Stimulated activated CD4-positive, alpha-beta T cell treated with anti-CD3 and anti-CD28 coated beads, TNF-alpha, amount 100 ng/mL, for 4 hours (primary cell): ENCODE data around the gene ROGDI.

Source experiments
- DNase-seq, 3 experiments: peaks; one replicate each; pipeline ENCODE4 v3.0.0-alpha.2; 2020; ENCODE audit warnings: low read depth in 3 of 3

The ROGDI gene, protein sequence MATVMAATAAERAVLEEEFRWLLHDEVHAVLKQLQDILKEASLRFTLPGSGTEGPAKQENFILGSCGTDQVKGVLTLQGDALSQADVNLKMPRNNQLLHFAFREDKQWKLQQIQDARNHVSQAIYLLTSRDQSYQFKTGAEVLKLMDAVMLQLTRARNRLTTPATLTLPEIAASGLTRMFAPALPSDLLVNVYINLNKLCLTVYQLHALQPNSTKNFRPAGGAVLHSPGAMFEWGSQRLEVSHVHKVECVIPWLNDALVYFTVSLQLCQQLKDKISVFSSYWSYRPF

DNA sequence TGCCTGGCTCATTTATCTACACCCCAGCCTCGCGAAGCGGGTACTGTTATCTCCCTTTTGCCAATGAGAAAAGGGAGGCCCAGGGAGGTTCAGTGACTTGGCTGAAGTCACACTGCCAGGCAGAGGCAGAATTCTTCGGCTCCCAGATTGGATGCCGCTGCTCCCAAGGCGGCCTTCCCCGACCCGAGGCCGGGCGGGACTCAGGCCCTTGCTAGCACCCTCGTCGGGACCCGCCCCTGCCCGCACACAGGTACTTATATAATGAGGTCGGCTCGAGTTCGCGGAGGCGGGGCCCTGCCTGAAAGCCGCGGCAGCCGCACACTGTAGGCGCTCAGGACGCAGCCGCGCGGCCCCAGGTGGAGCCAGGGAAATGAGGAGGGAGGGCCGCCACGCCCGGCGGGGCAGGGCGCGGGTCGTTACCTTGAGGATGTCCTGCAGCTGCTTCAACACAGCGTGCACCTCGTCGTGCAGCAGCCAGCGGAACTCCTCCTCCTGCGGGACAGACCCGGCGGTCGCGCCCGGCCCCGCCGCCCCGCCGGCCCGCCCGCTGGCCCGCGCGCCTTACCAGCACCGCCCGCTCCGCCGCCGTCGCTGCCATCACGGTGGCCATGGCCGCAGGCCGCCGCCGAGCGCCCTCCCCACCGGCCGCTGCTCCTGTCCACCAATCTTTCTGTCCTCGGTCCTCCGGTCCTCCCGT, at the start of gene ROGDI:
Gene ROGDI (minus strand): TSS at position 672 of the 697 bp plus-strand sequence. CDS start 62 bp downstream, at position 610.
- DNase-seq = peak; percentile 49 to 65 (median 56)

- DNase-seq = no peak
Measured at GRCh38 chr16:4850211-4850610, 47.8 kb upstream of the ROGDI start.

- DNase-seq = peak; percentile 1 to 11 (median 4)
Measured at GRCh38 chr16:4847774-4848587, 45.5 kb upstream of the ROGDI start.

GRCh38 chr16:4846901-4847773, 44.7 kb upstream of the ROGDI start, which contains the start of the genes GLYR1 and UBN1:
GLYR1 (minus strand) TSS chr16:4847288; CDS start chr16:4847265, 23 bp downstream.
UBN1 (plus strand) TSS chr16:4847481; CDS start chr16:4852918, 5,437 bp downstream.
- peak; percentile 99 to 100 (median 99) for DNase-seq

DNA sequence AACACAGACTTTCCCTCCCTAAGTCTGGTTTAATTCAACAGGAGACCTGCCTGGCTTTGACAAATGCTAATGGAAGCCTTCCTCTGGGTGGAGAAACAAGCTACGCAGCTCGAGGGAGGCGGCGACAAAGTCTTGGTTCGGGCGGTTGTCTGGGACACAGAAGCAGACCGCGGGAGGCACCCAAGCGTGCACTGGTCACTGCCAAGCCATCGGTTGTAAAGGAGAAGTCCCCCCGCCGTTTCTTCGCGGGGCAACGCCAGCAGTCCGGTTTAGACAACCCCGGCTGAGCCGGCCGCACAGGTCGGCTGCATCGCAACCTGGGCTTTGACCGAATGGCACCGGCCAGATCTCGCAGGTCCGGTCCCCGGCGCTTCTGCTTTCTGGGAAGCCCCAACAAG, 44.1 kb upstream of the ROGDI start:
- no peak for DNase-seq

DNA sequence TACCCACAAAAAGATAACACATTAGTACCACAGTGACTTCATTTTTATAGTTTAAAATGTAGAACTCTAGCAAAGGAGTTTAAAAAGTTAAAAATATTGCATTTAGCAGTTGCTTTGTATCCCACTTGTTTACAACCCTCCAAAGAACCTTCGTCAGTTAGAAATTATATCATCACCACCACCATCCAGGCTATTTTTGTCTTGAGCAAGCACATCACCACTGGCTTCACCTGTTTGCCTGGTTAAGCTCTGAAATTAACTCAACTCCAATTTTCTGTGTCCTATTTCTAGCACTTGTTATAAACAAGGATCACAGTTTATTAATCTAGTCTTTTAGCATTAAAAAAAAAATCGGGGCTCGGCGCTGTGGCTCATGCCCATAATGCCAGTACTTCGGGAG, 38.6 kb upstream of the ROGDI start:
- DNase-seq = no peak

GRCh38 chr16:4839942-4840341, 37.5 kb upstream of the ROGDI start:
- DNase-seq = no peak

GRCh38 chr16:4837733-4838501, 35.5 kb upstream of the ROGDI start:
- no peak for DNase-seq

- no peak for DNase-seq
Measured at GRCh38 chr16:4836727-4837126, 34.3 kb upstream of the ROGDI start.

DNA sequence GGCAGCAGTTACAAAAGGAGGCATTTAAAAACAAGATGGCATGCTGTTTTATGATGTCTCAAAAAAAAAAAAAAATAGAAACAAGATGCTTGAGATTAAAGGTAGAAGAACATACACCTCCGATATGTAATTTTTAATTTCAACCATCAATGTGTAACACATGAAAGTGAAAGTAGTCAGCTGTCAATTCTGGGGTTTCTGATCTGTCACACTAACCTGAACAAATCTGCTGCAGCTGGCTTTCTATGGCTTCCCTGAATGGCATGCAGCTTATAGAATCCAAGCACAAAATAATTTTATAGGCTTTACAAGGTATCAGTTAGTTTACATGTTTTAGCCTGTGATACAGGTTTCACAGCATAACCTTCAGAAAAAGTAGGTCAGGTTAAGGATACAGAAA, 31.2 kb upstream of the ROGDI start:
- DNase-seq = no peak

DNA sequence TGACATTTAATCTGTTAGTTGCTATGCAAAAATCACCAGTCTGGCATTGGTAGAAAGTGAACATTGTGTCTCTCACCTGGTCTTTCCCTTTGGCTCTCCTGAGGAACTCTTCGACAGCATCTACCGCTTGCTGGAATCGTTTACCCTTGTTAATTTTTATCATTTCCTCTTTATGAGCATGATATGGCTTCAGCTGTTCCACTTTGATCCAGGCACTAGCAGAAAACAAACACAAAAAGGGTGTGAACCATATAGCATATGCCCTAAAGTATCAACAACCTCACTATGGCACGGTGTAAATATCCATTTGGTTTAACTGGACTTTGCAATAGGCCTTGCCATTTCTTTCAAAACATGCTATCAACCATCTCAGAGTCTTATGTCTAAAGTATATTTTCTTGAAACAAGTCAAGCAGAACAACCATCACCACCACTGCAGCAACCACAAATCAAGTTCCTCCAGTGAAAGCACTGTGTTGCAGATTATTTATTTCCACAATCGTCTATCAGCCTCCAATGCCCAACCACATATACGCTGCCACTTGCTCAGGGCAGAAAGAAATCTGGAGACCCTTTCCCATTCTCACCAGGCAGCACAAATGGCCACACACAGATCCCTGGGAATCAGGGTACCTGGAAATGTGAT, 30.4 kb upstream of the ROGDI start:
- DNase-seq = no peak

DNA sequence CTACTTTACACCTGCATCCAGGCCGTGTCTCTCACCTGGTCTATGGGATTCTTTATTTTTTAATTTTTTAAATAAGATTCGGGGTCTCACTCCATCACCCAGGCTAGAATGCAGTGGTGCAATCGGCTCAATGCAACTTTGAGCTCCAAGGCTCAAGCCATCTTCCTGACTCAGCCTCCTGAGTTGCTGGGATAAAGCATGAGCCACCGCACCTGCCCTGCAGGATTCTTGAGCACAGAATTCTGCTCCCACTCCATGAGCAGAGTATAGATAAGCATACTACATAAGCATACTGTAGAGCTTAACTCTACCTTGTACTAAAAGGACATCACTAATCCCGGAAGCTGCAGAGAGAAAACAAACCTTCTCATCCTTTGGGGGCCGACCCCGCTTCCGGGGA, 29.2 kb upstream of the ROGDI start:
- DNase-seq = no peak

- no peak for DNase-seq
Measured at GRCh38 chr16:4830408-4830807, 28.0 kb upstream of the ROGDI start.

- DNase-seq = no peak
Measured at GRCh38 chr16:4828567-4829321, 26.3 kb upstream of the ROGDI start.

GRCh38 chr16:4826980-4827379, 24.5 kb upstream of the ROGDI start:
- no peak for DNase-seq

- no peak for DNase-seq
Measured at GRCh38 chr16:4826526-4826925, 24.1 kb upstream of the ROGDI start.

- no peak for DNase-seq
Measured at GRCh38 chr16:4825196-4825595, 22.8 kb upstream of the ROGDI start.

GRCh38 chr16:4820652-4821051, 18.2 kb upstream of the ROGDI start:
- DNase-seq = no peak

GRCh38 chr16:4814542-4815173, 12.2 kb upstream of the ROGDI start:
- DNase-seq = no peak
